BE2C (cell line): Measurements from ENCODE around the gene AGRN.

Experiments
- DNase-seq: peaks from one replicate; pipeline ENCODE4 v3.0.0-alpha.2; 2020
- H3K27me3 ChIP-seq: fragments of 250-450 bp; sonication (Bioruptor Pico); 2 replicates; pipeline ENCODE4 v1.5.1; 2020; ENCODE audit warnings: mild to moderate bottlenecking
- H3K36me3 ChIP-seq: fragments of 250-450 bp; sonication (Bioruptor Pico); 2 replicates; pipeline ENCODE4 v1.5.1; 2020; ENCODE audit warnings: mild to moderate bottlenecking
- H3K4me1 ChIP-seq: fragments of 250-450 bp; sonication (Bioruptor Pico); 2 replicates; pipeline ENCODE4 v1.5.1; 2020
- H3K4me3 ChIP-seq: 2 replicates; pipeline ENCODE4 v1.5.1; 2011; ENCODE audit warnings: low read depth, low read length
- H3K9me3 ChIP-seq: fragments of 250-450 bp; sonication (Bioruptor Pico); 2 replicates; pipeline ENCODE4 v1.5.1; 2020
- TF ChIP-seq, protein P1 (sequence below): IDR thresholded peaks from 2 replicates; pipeline ENCODE4 v1.5.1; 2012; ENCODE audit warnings: mild to moderate bottlenecking, low read depth, low read length

AGRN gene

GRCh38 chr1:1034439-1034781 lies 14.5 kb downstream of the AGRN start:
- DNase-seq, result peak; percentile 54
- Histone ChIP-seq H3K4me3 (no peak overlapping the region), H3K9me3 (no peaks in the 10 kb centered on the region), H3K4me1 (peaks cover 5% of the 10 kb centered on the region), H3K27me3 (peaks cover 29% of the 10 kb centered on the region), H3K36me3 (no peaks in the 10 kb centered on the region)
- TF ChIP-seq, protein P1, sequence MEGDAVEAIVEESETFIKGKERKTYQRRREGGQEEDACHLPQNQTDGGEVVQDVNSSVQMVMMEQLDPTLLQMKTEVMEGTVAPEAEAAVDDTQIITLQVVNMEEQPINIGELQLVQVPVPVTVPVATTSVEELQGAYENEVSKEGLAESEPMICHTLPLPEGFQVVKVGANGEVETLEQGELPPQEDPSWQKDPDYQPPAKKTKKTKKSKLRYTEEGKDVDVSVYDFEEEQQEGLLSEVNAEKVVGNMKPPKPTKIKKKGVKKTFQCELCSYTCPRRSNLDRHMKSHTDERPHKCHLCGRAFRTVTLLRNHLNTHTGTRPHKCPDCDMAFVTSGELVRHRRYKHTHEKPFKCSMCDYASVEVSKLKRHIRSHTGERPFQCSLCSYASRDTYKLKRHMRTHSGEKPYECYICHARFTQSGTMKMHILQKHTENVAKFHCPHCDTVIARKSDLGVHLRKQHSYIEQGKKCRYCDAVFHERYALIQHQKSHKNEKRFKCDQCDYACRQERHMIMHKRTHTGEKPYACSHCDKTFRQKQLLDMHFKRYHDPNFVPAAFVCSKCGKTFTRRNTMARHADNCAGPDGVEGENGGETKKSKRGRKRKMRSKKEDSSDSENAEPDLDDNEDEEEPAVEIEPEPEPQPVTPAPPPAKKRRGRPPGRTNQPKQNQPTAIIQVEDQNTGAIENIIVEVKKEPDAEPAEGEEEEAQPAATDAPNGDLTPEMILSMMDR, result no peak

DNA sequence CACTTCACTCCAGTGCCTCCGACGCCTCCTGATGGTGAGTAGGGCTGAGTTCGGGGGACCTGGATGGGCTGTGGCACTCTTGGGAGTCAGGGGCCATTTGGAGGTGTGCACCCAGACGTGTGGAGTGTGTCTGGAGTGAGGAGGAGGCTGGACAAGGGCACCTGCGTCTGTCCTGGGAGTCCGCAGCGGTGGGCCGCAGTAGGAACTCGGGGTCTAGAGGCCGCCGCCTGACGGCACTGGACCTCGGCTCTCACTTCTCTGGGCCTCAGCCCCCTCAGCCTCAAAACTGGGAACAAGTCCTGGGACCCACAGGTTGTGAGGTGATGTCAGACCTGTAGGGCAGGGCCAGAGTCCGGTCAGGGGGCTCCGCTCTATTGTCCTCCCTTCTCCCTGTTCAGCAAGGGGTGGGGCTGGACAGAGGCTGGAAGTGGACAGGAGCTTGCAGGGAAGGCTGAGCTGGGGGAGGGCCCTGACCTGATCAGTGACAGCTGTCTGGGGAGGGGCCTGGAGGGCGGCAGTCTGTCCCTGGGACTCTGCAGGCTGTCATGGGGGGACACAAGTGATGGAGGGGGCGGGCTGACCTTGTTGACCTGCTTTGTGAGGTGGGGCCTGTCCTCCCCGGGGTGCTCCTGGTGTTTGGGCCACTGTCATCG lies 15.5 kb downstream of the AGRN start:
- DNase-seq, result no peak
- H3K4me1 ChIP-seq, result peaks cover 13% of the 10 kb centered on the region
- H3K27me3 ChIP-seq, result peaks cover 39% of the 10 kb centered on the region
- no peaks in the 10 kb centered on the region for H3K9me3 ChIP-seq
- no peak overlapping the region for H3K4me3 ChIP-seq
- no peaks in the 10 kb centered on the region for H3K36me3 ChIP-seq
- TF ChIP-seq, protein P1, result no peak

- Histone ChIP-seq H3K9me3 (no peaks in the 10 kb centered on the region), H3K27me3 (peaks cover 41% of the 10 kb centered on the region), H3K4me3 (no peak overlapping the region), H3K4me1 (peaks cover 14% of the 10 kb centered on the region), H3K36me3 (no peaks in the 10 kb centered on the region)
- TF ChIP-seq, protein P1, result no peak
- DNase-seq, result no peak
Measured at GRCh38 chr1:1037366-1038327, 17.7 kb downstream of the AGRN start.

DNA sequence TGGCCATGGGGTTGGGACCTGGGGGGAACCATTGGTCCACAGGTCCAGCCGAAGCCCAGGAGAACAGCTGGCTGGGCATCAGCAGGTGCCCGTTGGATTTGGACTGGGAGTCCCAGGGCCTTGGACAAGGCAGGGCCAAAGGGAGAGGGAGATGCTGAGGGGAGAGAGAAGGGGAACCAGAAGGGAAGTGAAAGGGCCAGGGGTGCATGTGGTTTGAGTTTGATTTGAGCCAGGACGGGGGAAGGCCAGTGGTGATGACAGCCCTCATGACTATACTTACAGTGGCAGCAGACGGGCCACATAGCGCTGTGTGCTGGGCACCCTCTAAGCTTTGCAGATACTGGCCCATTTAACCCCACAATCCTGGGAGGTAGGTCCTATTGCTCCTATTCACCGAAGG lies 18.8 kb downstream of the AGRN start:
- no peaks in the 10 kb centered on the region for H3K9me3 ChIP-seq
- DNase-seq, result no peak
- no peaks in the 10 kb centered on the region for H3K36me3 ChIP-seq
- TF ChIP-seq, protein P1, result no peak
- peaks cover 37% of the 10 kb centered on the region for H3K27me3 ChIP-seq
- H3K4me1 ChIP-seq, result peaks cover 14% of the 10 kb centered on the region
- H3K4me3 ChIP-seq, result no peak overlapping the region

DNA sequence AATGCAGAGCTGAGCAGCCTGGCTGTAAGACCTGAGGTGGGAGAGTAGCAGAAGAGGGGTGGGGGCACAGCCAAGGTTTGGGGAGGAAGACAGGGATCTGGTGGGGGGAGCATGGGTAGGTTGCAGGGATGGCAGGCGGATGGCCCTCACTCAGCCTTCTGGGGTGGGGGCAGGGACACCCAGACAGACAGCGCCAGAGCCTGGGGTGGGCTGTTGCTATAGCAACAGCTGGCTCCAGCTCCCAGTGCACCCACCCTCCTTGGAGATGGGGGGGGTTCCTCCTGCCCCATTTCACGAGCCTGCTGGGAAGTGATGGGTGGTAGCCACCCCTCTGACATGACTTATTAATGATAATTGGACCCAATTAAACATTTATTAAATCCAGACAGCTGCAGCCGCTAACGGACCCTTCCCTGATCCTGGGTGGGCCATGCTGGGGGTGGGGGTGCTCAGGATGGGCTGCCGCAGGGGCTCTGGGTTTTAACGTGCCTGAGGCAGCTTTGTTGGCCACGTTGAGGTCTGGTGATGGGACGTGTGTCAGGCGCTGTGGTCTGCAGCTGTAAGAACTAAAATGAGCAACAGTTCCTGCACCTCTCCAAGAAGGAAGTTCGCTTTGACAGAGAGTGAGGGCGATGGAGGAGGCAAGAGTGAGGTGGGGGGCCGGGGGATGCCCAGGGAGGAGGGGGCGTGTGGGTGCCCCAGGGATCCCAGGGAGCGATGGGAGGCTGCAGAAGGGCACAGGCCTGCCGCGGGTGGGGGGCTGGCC lies 19.4 kb downstream of the AGRN start:
- Histone ChIP-seq H3K4me3 (no peak overlapping the region), H3K36me3 (no peaks in the 10 kb centered on the region), H3K9me3 (no peaks in the 10 kb centered on the region), H3K27me3 (peaks cover 30% of the 10 kb centered on the region), H3K4me1 (peaks cover 14% of the 10 kb centered on the region)
- DNase-seq, result no peak
- TF ChIP-seq, protein P1, result no peak
